AG09309 (cell line): ENCODE results near the gene HIBCH.
"Not testable (repeated sequence)": the region's sequence is repeated elsewhere in the genome, so short reads cannot be mapped to it uniquely, and the experiment has no call there.

ENCODE experiments used
- DNase-seq: peaks from one replicate; pipeline ENCODE4 v3.0.0-alpha.2; 2010; ENCODE audit warnings: low read depth
- H3K4me3 ChIP-seq: 2 replicates; pipeline ENCODE4 v1.5.1; 2011; ENCODE audit warnings: mild to moderate bottlenecking, low read depth, low read length, moderate library complexity; ENCODE audit not compliant: control insufficient read depth
- CTCF ChIP-seq: IDR thresholded peaks from 2 replicates; pipeline ENCODE4 v1.5.1; 2011; ENCODE audit warnings: mild to moderate bottlenecking, low read depth, low read length, inconsistent platforms; ENCODE audit not compliant: insufficient read depth, control insufficient read depth; ENCODE audit errors: missing control alignments

The HIBCH gene

GRCh38 chr2:190360965-190361364 lies 41.3 kb upstream of the HIBCH start:
- DNase-seq: no peak
- H3K4me3 ChIP-seq: no peak overlapping the region
- no peak for TF ChIP-seq CTCF

DNA sequence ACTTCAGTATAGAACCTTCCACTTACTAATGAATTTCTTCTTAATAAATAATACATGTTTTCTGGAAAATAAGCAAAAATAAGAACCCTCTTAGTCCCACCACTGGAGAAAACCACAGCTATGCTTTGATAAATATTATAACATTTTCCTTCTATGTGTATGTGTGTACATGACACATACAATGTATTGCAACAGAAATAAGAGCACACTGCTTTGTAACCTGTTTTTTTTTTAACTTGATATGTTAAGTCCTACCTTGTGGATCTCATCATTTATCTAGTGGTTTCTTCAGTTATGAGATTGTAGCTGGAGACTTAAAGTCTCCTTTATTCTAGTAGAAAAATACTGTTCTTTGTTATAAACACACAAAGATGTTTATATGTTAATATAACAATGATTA lies 40.9 kb upstream of the HIBCH start:
- no peak for TF ChIP-seq CTCF
- no peak overlapping the region for H3K4me3 ChIP-seq
- DNase-seq: no peak

DNA sequence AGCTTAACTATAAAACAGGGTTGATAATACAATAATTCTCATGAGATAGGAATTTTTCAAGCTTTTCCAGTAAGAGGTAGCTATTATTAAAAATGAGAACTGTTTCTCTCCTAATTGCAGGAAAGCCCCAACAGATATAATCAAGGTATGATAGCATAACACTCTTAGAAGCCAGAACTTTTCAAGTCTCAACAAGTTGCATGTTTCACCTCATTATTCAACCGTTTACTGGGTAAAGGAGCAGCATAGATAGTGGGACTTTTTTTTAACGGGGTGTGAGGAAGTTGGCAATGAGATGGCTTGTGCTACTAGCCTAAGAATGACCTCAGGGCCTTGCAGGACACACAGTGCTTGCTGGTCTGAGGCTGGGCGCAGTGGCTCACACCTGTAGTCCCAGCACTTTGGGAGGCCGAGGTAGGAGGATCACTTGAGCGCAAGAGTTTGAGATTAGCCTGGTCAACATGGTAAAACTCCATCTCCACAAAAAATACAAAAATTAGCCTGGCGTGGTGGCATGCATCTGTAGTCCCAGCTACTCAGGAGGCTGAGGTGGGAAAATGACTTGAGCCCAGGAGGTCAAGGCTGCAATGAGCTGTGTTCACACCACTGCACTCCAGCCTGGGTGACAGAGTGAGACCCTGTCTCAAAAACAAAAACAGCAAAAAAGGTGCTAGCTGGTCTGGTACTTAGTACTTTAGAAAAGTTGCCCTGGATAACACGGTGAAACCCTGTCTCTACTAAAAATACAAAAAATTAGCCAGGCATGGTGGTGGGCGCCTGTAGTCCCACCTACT lies 39.2 kb upstream of the HIBCH start:
- H3K4me3 ChIP-seq, DNase-seq: not testable (repeated sequence)

GRCh38 chr2:190357600-190357999 lies 38.0 kb upstream of the HIBCH start:
- no peak overlapping the region for H3K4me3 ChIP-seq
- no peak for TF ChIP-seq CTCF
- DNase-seq: no peak

- H3K4me3 ChIP-seq: no peak overlapping the region
- DNase-seq: no peak
- no peak for TF ChIP-seq CTCF
These were observed 36.5 kb upstream of the HIBCH start for GRCh38 chr2:190355968-190356644.

DNA sequence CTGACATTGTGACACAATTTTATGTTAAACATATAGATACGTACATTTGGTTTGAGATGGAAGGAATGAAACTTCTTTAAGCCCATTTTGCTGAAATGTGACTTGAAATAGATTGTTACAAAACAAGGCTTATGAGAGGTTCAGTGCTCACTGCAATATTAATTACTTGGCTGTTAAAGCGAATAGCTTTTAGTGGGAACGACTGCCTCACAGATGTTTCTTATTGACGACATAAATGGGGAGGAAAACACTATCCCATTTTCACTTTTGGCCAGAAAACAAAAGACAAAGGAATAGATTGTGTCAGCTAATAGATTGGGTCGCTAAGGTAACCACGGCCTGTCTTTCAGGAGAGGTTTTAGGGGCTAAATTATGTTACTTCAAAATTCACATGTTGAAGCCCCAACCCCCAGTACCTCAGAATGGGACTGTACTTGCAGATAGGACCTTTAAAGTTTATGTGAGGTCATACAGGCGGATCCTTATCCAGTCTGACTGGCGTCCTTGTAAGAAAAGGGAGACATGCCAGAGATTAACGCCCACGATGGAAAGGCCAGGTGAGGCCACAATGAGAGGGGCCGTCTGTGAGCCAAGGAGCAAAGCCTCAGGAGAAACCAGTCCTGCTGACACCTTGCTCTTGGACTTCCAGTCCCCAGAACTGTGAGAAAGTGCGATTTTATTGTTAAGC lies 34.5 kb upstream of the HIBCH start:
- no peak for TF ChIP-seq CTCF

DNA sequence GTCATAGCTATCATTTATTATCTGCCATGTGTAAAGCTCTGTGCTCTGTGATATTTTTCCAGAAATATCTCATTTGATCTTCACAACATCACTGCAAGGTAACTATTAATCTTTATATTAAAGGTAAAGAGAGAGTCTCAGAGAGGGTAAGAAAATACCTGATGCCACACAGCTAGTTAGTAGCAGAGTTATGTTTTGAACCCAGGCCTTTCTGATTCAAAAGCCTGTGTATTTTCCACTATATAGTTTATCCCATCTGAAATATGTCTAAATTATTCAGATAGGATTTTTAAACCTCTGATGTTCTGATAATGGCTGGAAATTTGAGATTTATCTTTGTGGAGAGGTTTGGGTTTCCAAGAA lies 33.9 kb upstream of the HIBCH start:
- DNase-seq: no peak
- no peak for TF ChIP-seq CTCF
- no peak overlapping the region for H3K4me3 ChIP-seq

More for the DNA sequence above, 34.5 kb upstream of the HIBCH start:
- no peak for DNase-seq
- no peak overlapping the region for H3K4me3 ChIP-seq
